Pancreas (tissue), 10 donors: Measurements from ENCODE around the gene DBNDD2. TPM values are rescaled to one million over a fixed set of nuclear protein-coding genes. Genes with fewer than 3 reads are reported as not detected.
A peak's percentile ranks its signal among the peaks of the same experiment; 100 is the strongest.

Experiments used
- ATAC-seq, 4 donors: fragments of 200-7000 bp; cut with Tn5 transposase; one replicate each; pipeline versions ENCODE4 v1.8.0 to v1.9.1; 2020; ENCODE audit warnings: mild to moderate bottlenecking in 4 of 4, moderate library complexity in 4 of 4
- DNase-seq, 6 donors: peaks; one replicate each; pipeline ENCODE4 v3.0.0-alpha.2; 2020
- FAIRE-seq: peaks from 2 replicates; lab custom pipeline; 2012; peaks lifted over from hg19 to GRCh38; lab: Jason Lieb, UNC
- H3K27ac ChIP-seq, 4 donors: fragments of 200-600 bp; sonication (generic); 1 replicate in 3 of 4; 2 replicates in 1 of 4; pipeline versions ENCODE4 v1.5.0 to v1.8.0; 2020
- H3K27me3 ChIP-seq, 4 donors: fragments of 200-600 bp; one replicate each; pipeline ENCODE4 v1.8.0; 2021
- H3K36me3 ChIP-seq, 3 donors: fragments of 200-600 bp; sonication (generic) in 1 of 3; one replicate each; pipeline versions ENCODE4 v1.5.0 to v1.8.0; 2020 to 2021
- H3K4me1 ChIP-seq, 3 donors: fragments of 200-600 bp; one replicate each; pipeline ENCODE4 v1.8.0; 2021
- H3K4me3 ChIP-seq, 4 donors: fragments of 200-600 bp; sonication (generic) in 2 of 4; one replicate each; pipeline versions ENCODE4 v1.5.0 to v1.8.0; 2020 to 2021
- H3K9me3 ChIP-seq, 4 donors: fragments of 200-600 bp; one replicate each; pipeline ENCODE4 v1.8.0; 2021
- CTCF ChIP-seq, 4 donors: fragments of 200-600 bp; sonication (generic) in 3 of 4; IDR thresholded peaks; one replicate each; pipeline versions ENCODE4 v1.5.0 to v1.8.0; 2021; ENCODE audit warnings: antibody characterized with exemption in 4 of 4
- WGBS, 2 donors: extraction: QIAGEN DNeasy Blood & Tissue Kit; methylation state at CpG; one replicate each; pipeline ENCODE4 v1.1.7; 2013; 5-methylcytosine and 5-hydroxymethylcytosine counted together
- intact Hi-C, 3 donors: fragments of 100-400 bp; cut with DNase I; formaldehyde crosslinking; loops; one replicate each; pipeline versions ENCODE4 v1.11.1 to v1.14.2; 2022
- polyA plus RNA-seq, 2 donors: library from polyadenylated mRNA; stranded (reverse); fragments of 200-250 nt; gene quantifications; one replicate each; pipeline ENCODE4 v1.2.3, GENCODE V29; 2013
- total RNA-seq, 6 donors: library from RNA; stranded (reverse); fragmentation: NEBNext Ultra II Directional in 4 of 6; extraction: Animal tissue kit (Norgen Biotek cat#: 25700) in 4 of 6; gene quantifications; one replicate each; pipeline versions ENCODE4 v1.2.1 to v1.2.4, GENCODE V29; 2021 to 2023
- donor health status: healthy with polysubstance abuse.
- donor health status: DM: no; HTN: no; CAD: no; lungs with moderate emphysema.
- donor health status: DM: no; HTN: no; CAD: no.
- donor health status: control.
- donor health status: control.
- donor health status: Bipolar disorder and iron deficiency.
- donor health status: DM: yes; HTN: yes; CAD: no.
- donor health status: DM: no; HTN: no; CAD: no.
- donor health status: DM: no; HTN: no; CAD: no.
- donor health status: DM: yes; HTN: yes; CAD: no.

DBNDD2 gene
- total and polyA plus RNA-seq, 8 donors: 11.6 to 31.0 (median 18.5) TPM

- no peak for TF ChIP-seq CTCF (IDR thresholded peaks at IDR 0.05)
- Histone ChIP-seq H3K4me1 (peaks cover 10 to 26% (median 17%) of the 10 kb centered on the region in 3 donors), H3K27me3 (no peaks in the 10 kb centered on the region), H3K36me3 (peaks cover 7 to 20% (median 15%) of the 10 kb centered on the region in 3 donors), H3K27ac (no peak overlapping the region), H3K9me3 (no peaks in the 10 kb centered on the region), H3K4me3 (peak overlapping the region in 2 of 4 donors; percentile 75 to 83)
- no peak for DNase-seq
- intact Hi-C loops: no loop called here
- WGBS, 2 donors: 60 to 76% methylated on average over 2 of the region's 2 CpGs
- no peak for ATAC-seq
- FAIRE-seq: no peak
Observed at GRCh38 chr20:45416917-45417316, 8.8 kb downstream of the DBNDD2 start.

- Histone ChIP-seq H3K4me3 (no peak overlapping the region), H3K27ac (peak overlapping the region; percentile 35 to 83 (median 60)), H3K36me3 (peaks cover 7 to 29% (median 28%) of the 10 kb centered on the region in 3 donors), H3K4me1 (peaks cover 10 to 26% (median 17%) of the 10 kb centered on the region in 3 donors), H3K27me3 (no peaks in the 10 kb centered on the region), H3K9me3 (no peaks in the 10 kb centered on the region)
- intact Hi-C loops: no loop called here
- FAIRE-seq (no peak), ATAC-seq (peak; percentile 82 to 91 (median 84)), DNase-seq (peak in 5 of 6 donors; percentile 55 to 87 (median 86))
- no peak for TF ChIP-seq CTCF (IDR thresholded peaks at IDR 0.05)
- 64 to 65% methylated on average over 17 of the region's 17 CpGs for WGBS, 2 donors
Observed at GRCh38 chr20:45419188-45420091, 11.4 kb downstream of the DBNDD2 start.

- DNase-seq (peak in 1 of 6 donors; percentile 49), FAIRE-seq (no peak), ATAC-seq (no peak)
- peak overlapping the region in 2 of 4 donors; percentile 79 to 83 for H3K27ac ChIP-seq
- peaks cover 7 to 33% (median 29%) of the 10 kb centered on the region in 3 donors for H3K36me3 ChIP-seq
- peaks cover 10 to 26% (median 15%) of the 10 kb centered on the region in 3 donors for H3K4me1 ChIP-seq
- no peak overlapping the region for H3K4me3 ChIP-seq
- intact Hi-C loops: no loop called here
- WGBS, 2 donors: 92 to 95% methylated on average over 8 of the region's 8 CpGs
- no peak for TF ChIP-seq CTCF (IDR thresholded peaks at IDR 0.05)
- H3K9me3 ChIP-seq: no peaks in the 10 kb centered on the region
- no peaks in the 10 kb centered on the region for H3K27me3 ChIP-seq
Observed at GRCh38 chr20:45420125-45420524, 12.0 kb downstream of the DBNDD2 start.

GRCh38 chr20:45423700-45424099 is 15.6 kb downstream of the DBNDD2 start:
- no peak for TF ChIP-seq CTCF (IDR thresholded peaks at IDR 0.05)
- no peak overlapping the region for H3K27ac ChIP-seq
- ATAC-seq (no peak), DNase-seq (no peak), FAIRE-seq (no peak)
- intact Hi-C loops: no loop called here
- H3K27me3 ChIP-seq: no peaks in the 10 kb centered on the region
- peaks cover 7 to 39% (median 29%) of the 10 kb centered on the region in 3 donors for H3K36me3 ChIP-seq
- WGBS, 2 donors: 98% methylated on average over 2 of the region's 2 CpGs
- H3K4me1 ChIP-seq: peaks cover 5 to 14% (median 7%) of the 10 kb centered on the region in 3 donors
- no peak overlapping the region for H3K4me3 ChIP-seq
- H3K9me3 ChIP-seq: no peaks in the 10 kb centered on the region
